Iris pigment epithelial cell (primary cell): Measurements from ENCODE around the gene SMPD2.

Source experiments
- DNase-seq: peaks from one replicate; pipeline ENCODE4 v3.0.0-alpha.2; 2011; ENCODE audit warnings: low read depth

The SMPD2 gene

GRCh38 chr6:109447087-109447486 lies 6.6 kb downstream of the SMPD2 start:
- no peak for DNase-seq

DNA sequence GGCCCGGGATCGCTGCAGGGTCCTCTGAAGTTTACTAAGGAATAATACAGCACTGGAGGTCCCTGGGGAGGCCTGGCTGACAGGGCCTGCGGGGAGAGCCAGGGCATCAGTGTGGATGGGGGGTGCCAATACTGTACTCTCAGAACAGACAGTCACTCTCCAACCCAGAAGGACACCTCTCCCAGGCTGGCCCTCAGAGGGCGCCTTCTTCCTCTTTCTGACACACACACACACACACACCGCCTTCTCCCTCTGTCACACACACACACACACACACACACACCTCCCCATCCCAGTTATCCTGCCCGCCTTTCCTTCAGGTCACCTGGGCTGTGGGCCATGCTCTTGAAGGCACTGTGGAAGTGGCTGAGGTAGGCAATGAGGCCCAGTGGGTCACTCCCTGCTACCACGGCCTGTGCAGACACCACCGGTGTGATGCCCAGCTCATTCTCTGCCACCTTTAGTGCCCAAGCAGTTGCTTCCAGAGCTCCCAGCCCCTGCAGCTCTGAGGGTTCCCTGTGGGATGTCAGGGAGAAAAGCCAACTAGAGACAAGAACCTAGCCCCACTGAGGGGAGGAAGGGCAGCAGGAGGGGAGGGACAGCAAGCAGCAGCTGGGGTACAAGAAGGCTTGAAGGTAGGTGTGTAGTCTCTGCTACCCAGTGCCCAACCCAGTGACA lies 7.5 kb downstream of the SMPD2 start:
- no peak for DNase-seq

- no peak for DNase-seq
Measured at GRCh38 chr6:109448615-109449014, 8.1 kb downstream of the SMPD2 start.

GRCh38 chr6:109449064-109449794 lies 8.7 kb downstream of the SMPD2 start:
- no peak for DNase-seq

GRCh38 chr6:109449795-109450673 lies 9.5 kb downstream of the SMPD2 start:
- DNase-seq, result no peak

DNA sequence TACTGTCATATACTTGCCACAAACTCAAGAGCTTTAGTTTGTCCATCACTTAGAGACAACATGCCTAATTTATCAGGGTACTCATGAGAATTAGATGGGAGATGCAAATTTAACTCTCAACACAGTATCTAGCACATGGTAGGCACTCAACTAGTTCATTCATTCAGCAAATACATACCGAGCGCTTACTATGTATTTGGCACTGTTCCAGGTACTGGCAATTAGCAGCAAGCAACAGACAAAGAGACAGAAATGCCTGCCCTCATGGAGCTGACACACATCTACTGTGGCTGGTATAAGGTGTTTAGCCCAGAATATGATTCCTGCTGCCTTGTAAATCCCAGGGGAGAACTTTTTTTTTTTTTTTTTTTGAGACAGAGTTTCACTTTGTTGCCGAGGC lies 10.3 kb downstream of the SMPD2 start:
- no peak for DNase-seq

DNA sequence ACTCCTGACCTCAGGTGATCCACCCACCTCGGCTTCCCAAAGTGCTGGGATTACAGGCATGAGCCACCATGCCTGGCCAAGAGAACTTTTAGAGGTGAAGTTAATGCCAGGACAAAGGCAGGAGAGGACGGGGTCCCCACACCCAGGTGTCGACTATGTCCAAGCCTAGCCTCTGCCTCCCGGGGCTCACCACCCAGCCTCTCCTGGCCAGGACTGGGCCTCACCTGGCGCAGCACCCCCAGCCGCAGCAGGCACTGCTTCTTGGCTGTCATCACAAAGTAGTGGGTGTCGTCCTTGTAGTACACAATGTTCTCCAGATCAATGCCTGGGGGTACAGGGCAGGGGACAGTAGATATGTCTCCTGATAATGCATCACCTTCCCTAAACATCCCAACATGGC lies 10.9 kb downstream of the SMPD2 start:
- no peak for DNase-seq

DNA sequence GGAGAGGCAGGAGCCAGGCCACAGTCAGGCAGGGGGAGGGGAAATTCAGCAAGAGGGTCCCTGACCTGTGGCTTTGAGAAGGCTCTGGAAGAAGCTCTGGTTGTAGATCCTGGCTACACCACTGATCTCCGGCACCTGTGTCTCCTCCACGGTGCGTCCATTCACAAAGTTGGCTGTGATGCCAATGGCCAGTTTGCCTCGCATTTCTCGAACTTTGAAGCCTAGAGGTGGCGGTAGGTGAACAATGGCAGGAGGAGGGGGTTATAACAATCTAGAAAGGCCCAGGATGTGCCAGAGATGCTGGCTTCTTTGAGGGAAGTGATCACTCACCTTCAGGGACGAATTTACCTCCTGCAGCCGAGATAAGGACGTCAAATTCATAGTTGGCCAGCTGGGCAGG lies 11.7 kb downstream of the SMPD2 start:
- no peak for DNase-seq

- no peak for DNase-seq
Measured at GRCh38 chr6:109453156-109453555, 12.6 kb downstream of the SMPD2 start.

DNA sequence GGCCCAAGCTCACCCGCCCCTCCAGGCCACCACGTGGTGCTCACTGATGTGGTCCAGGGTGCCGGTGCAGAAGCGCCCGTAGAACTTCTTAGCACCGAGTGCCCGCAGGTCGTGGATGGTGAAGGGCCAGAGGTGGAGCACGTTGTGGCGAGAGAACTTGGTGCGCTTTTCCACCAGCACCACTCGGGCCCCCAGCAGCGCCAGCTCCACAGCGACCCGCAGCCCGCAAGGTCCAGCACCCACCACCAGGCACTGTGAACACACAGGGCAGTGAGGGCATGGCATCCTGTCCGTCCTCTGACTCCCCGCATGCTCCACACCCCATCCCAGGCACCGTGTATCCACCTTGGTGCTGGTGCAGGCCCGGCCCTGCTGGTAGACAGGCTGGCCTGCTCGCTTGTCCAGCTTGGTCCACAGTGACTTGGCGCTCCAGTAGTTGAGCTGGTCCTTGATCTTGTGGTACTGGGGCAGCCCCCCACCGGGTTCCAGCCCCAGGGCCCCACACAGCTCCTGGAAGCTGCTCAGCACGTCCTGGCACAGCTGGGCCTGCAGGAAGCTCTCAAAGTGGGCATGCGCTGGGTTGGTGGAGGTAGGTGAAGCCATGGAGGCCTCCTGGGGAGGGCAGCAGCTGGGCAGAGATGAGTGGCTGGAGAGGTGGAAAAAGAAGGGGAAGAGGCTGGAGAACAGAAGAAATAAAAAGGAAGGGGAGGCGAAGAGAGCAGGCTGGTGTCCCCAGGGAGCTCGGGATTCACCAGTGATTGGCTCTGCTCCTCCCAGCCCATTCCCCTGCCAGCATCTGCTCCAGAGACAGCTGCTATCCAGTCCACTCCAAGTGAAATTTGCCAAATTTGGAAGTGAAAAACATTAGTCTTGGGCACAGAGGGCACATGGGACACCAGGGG lies 13.3 kb downstream of the SMPD2 start:
- no peak for DNase-seq

- peak; percentile 31 for DNase-seq
Measured at GRCh38 chr6:109454496-109455436, 14.2 kb downstream of the SMPD2 start.

DNA sequence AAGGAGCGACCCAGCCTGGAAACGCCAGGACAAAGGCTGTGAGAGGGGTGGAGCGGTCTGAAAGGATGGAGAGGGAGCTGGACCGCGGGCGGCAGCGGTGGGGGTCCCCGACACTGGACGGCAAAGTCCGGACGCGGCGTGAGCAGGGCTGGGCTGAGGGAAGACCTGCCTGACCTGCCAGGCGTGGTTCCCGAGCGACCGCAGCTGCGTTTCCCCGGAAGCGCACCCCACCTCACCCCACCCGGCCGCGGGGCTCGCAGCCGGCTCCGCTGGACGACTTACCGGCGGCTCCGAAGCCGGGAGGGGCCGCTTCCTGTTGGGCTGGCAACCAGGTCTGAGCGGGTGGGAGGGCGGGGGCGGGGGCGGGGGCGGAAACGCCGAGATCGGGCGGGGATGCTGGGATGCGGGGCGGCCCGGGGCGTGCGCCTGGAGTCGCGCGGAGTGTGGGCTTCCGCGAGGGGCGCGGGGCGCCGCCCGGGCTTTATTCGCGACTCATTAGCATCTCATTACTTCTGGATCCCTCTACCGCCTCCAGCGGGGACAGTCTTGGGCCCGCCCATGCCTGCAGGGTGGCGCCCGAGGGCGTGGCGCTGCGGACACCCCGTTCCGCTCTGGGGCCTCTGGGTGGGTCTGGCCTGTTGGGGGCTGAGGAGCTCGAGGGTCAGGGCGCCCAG lies 15.1 kb downstream of the SMPD2 start, which contains the start of gene MICAL1:
Gene MICAL1, minus strand, starts transcription at position 336 of the 674 bp plus-strand sequence. CDS start 1,576 bp downstream, outside the sequence.
- DNase-seq, result peak; percentile 54

DNA sequence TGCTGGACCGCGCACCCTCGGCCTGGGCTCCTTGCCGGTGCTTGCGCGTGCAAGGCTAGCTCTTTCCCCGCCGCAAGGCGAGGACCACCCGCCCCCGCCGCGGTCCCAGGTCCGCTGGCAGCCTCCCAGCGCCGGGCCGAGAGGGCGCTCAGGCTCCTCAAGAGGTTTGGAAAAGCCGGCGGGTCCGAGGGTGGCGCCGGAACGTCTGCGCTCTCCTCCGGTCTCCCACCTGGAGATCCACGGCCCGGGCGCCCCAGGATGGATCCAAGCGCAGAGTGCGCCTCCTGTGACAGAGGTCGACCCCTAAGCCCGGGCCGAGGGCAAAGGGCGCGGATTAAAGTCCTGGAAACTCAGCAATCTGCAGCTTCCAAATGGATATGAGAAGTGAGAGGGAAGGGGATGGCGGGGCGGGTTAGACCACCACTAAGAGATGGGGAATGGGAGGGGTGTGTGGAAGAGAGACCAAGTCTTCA lies 15.6 kb downstream of the SMPD2 start:
- DNase-seq, result no peak

DNA sequence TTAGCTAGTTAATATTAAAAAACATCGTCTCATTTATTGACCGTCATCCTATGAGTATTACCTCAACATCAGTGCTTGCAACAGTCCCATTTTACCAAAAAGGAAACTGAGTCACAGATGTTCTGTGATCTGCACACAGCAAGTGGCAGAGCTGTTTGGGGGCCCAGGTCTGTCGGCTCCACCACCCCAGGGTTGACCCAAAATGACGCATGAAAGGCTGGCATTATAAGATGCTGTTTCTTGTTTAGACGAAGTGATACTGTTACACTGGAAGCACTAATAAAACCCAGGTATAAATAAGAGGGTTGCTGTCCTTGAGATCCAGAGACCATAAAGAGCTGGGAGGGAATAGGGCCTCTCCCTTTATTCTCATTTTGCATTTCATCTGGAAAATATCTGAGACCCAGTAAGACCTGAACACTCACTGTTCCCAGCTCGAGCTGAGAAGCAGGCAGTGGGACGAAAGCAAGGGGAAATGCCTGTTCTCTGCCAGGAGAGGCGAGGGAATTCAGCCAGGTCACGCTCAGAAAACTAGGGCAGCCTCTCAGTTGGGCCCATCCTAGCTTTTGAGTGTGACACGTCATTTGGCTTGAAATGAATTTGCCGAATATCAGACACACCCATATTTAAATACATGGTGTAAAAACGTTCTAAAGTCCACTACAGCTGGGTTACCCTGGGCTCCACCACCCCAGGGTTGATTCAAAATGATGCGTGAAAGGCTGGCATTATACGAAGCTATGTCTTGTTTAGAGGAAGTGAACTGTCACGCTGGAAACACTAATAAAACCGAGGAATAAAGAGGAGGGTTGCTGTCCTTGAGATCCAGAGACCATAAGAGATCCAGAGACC lies 16.4 kb downstream of the SMPD2 start:
- DNase-seq, result peak; percentile 11

DNA sequence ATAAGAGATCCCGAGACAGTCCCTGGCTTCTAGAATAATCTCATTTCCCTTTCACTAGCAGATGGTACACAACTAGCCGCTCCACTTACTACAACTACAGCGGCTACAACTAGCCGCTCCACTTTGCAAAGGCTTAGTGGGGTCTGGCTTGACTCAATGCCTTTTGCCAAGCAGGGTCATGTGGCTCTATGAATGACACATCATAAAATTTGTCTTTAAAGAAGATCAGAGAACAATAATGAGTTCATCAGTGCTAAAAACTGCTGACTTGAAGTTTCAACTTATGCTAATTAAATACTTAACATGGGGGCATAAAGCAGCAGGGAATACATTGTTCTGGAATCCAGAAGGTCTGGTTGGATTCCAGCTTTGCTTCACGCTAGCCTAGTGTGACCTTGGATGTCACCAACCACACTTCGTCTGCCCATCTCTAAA lies 17.1 kb downstream of the SMPD2 start:
- no peak for DNase-seq

DNA sequence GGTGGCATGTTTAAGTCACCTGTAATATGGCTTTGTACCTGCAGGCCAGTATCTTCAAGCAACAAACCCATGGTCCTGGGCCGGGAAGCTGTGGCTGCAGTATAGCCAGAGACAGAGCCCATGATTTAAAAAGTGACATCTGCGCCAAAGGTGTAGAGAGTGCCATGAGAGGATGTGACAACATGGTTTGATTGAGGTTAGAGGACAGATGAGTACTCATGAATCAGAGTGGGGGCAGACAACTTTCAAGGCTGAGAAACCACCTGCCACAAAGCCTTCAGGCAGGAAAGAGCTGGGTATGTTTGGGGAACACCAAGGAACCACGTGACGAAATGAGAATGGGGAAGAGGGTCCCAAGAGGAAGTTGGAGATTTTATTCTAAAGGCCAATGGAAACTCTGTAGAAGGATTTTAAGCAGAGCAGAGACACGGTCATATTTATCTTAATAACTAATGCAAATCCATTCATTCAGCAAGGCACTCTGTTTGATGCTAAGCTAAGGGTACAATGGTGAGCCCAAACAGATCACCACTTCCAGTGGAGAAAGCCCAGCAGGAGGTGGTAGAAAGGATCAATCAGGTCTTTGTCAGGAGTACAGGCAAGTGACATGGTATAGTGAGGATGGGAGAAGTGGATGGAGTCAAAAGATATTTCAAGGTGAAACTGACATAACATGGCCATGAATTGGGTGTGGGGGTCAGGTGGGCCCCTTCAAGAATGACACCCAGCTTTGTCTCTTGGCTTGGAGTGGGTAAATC lies 18.4 kb downstream of the SMPD2 start:
- no peak for DNase-seq

GRCh38 chr6:109460161-109460829 lies 19.8 kb downstream of the SMPD2 start:
- DNase-seq, result no peak
